Measurements from ENCODE around the gene CRIP2. TPM values are rescaled to one million over a fixed set of nuclear protein-coding genes. Genes with fewer than 3 reads are reported as not detected.
A peak's percentile ranks its signal among the peaks of the same experiment; 100 is the strongest.

CRIP2 gene
- total and polyA plus RNA-seq, 2 donors (not counting 3 experiments of a cell fraction or from before 2014, with no cell fraction given), result 322 to 954 TPM

- Histone ChIP-seq H3K9ac (replicated peaks; ENCODE audit: extremely low read depth, insufficient read depth, low read length) (peak overlapping the region; percentile 97), H2AFZ (ENCODE audit: low read depth, low read length) (no peak overlapping the region), H3K4me3 (replicated peaks in 1 of 3; ENCODE audit: insufficient read depth in 1 of 3, low read depth in 1 of 3, low read length in 3 of 3) (peak overlapping the region; percentile 53 to 93 (median 72)), H3K9me1 (replicated peaks; ENCODE audit: control insufficient read depth, extremely low read depth, insufficient read depth, low read length) (no peaks in the 10 kb centered on the region), H4K20me1 (replicated peaks; ENCODE audit: control insufficient read depth, extremely low read depth, insufficient read depth, low read length) (no peaks in the 10 kb centered on the region), H3K4me2 (ENCODE audit: insufficient read depth, low read length) (peak overlapping the region; percentile 58), H3K27ac (ENCODE audit: insufficient read depth, low read depth, low read length) (peak overlapping the region; percentile 76), H3K4me1 (ENCODE audit: control insufficient read depth, extremely low read depth, insufficient read depth, low read length) (peaks cover 19% of the 10 kb centered on the region), H3K36me3 (ENCODE audit: control insufficient read depth in 2 of 2, extremely low read depth in 1 of 2, insufficient read depth in 2 of 2, low read length in 2 of 2) (peaks cover 3 to 5% of the 10 kb centered on the region in 2 experiments), H3K27me3 (ENCODE audit: control insufficient read depth in 2 of 2, insufficient read depth in 2 of 2, low read length in 2 of 2) (no peaks in the 10 kb centered on the region), H3K79me2 (ENCODE audit: control insufficient read depth, insufficient read depth, low read length) (peaks cover 10% of the 10 kb centered on the region), H3K9me3 (replicated peaks; ENCODE audit: control insufficient read depth, insufficient read depth, low read length) (no peaks in the 10 kb centered on the region)
- no TSS peak for BruUV-seq (replicated peaks)
- POLR2A ChIA-PET, result interaction anchor here (0.6 to 2.0 kb wide), 2 partner anchors 14 to 45 kb away, joined by 3 to 9 read pairs; no protein-coding TSS in a partner anchor
- dilution Hi-C loops (cut with MboI; ENCODE audit: extremely low pct_ligation_motif_present, low sequenced_read_pairs) (no loop called here), intact Hi-C loops (cut with micrococcal nuclease) (loop anchor here (2.0 kb wide), 2 partner anchors 77 to 279 kb away; partner anchors contain the start of gene TEX22)
- FAIRE-seq (no peak), DNase-seq (ENCODE audit: low read depth, low spot score) (peak; percentile 77)
- CTCF ChIA-PET, result interaction anchor here (2.7 kb wide), 1 partner anchor 14 kb away, joined by 27 read pairs; no protein-coding TSS in a partner anchor
- TF ChIP-seq POLR2AphosphoS5 (IDR thresholded peaks at IDR 0.05; ENCODE audit: insufficient read depth, low read depth, low read length), result peak; percentile 61
- no peak for TF ChIP-seq GATA2 (IDR thresholded peaks at IDR 0.05; ENCODE audit: insufficient read depth, insufficient read length, low read depth, low read length)
- peak; percentile 47 for TF ChIP-seq FOS (IDR thresholded peaks at IDR 0.05; ENCODE audit: borderline replicate concordance, insufficient read depth, low read length)
- no peak for TF ChIP-seq MYC (IDR thresholded peaks at IDR 0.05; ENCODE audit: low read depth, low read length)
- no peak for TF ChIP-seq CTCF (IDR thresholded peaks at IDR 0.05; ENCODE audit: extremely low read depth in 1 of 2, insufficient read depth in 1 of 2, low read depth in 1 of 2, low read length in 2 of 2)
- TF ChIP-seq MAX (IDR thresholded peaks at IDR 0.05; ENCODE audit: insufficient read depth, insufficient read length), result no peak
- TF ChIP-seq POLR2A (IDR thresholded peaks at IDR 0.05; ENCODE audit: low read depth, low read length), result peak; percentile 63
- TF ChIP-seq JUN (IDR thresholded peaks at IDR 0.05; ENCODE audit: borderline replicate concordance, insufficient read depth, insufficient read length, low read depth), result no peak
- no peak for TF ChIP-seq EZH2 (IDR thresholded peaks at IDR 0.05; ENCODE audit: borderline replicate concordance, low read depth, low read length, severe bottlenecking)
Observed at GRCh38 chr14:105475269-105476096, 862 bp downstream of the CRIP2 start.

All from endothelial cell of umbilical vein (primary cell).